ENCODE measurements around the gene ZNF672.
A peak's percentile ranks its signal among the peaks of the same experiment; 100 is the strongest.

- peak; percentile 35 for TF ChIP-seq CTCF (IDR thresholded peaks at IDR 0.05; ENCODE audit: insufficient read depth, low read depth, low read length)
- TF ChIP-seq EZH2 (IDR thresholded peaks at IDR 0.05; ENCODE audit: insufficient read depth, low read length): no peak
Measured at GRCh38 chr1:248841702-248842395, 3.8 kb downstream of the ZNF672 start.

Data from astrocyte (in vitro differentiated cells and primary cell).